Prostate gland (tissue), 2 donors: Measurements from ENCODE around the gene KLK3. TPM values are rescaled to one million over a fixed set of nuclear protein-coding genes. Genes with fewer than 3 reads are reported as not detected.
"Not testable (repeated sequence)": the region's sequence is repeated elsewhere in the genome, so short reads cannot be mapped to it uniquely, and the experiment has no call there.

Source experiments
- DNase-seq: peaks from one replicate; pipeline ENCODE4 v3.0.0-alpha.2; 2019; ENCODE audit warnings: low spot score
- H3K27ac ChIP-seq, 2 donors: fragments of 200-600 bp; sonication (generic); 2 replicates each; pipeline ENCODE4 v1.5.1; 2017 to 2019
- H3K27me3 ChIP-seq: fragments of 200-600 bp; sonication (generic); replicated peaks from 2 replicates; pipeline ENCODE4 v1.5.1; 2019; ENCODE audit not compliant: insufficient read depth
- H3K36me3 ChIP-seq, 2 donors: fragments of 200-600 bp; sonication (generic); 1 replicate in 1 of 2; 2 replicates in 1 of 2; pipeline versions ENCODE4 v1.5.1 to v1.8.1; 2017 to 2019
- H3K4me1 ChIP-seq: fragments of 200-600 bp; sonication (generic); replicated peaks from 2 replicates; pipeline ENCODE4 v1.5.1; 2019
- H3K4me3 ChIP-seq, 2 donors: fragments of 200-600 bp; sonication (generic); 2 replicates each; pipeline ENCODE4 v1.5.1; 2017 to 2019
- H3K9me3 ChIP-seq: fragments of 200-600 bp; sonication (generic); 2 replicates; pipeline ENCODE4 v1.5.1; 2017
- POLR2A ChIP-seq: fragments of 450-650 bp; IDR thresholded peaks from one replicate; pipeline ENCODE4 v1.6.1; 2016; ENCODE audit warnings: antibody characterized with exemption, mild to moderate bottlenecking
- POLR2AphosphoS5 ChIP-seq: sonication (generic); formaldehyde crosslinking; IDR thresholded peaks from one replicate; pipeline ENCODE4 v1.6.1; 2017; ENCODE audit warnings: antibody characterized with exemption
- WGBS: methylation state at CpG from one replicate; pipeline ENCODE4 v1.1.5; 2018; 5-methylcytosine and 5-hydroxymethylcytosine counted together
- intact Hi-C: fragments of 100-400 bp; cut with DNase I; formaldehyde crosslinking; loops from one replicate; pipeline ENCODE4 v1.14.2; 2022
- total RNA-seq, 2 donors: library from RNA; depleted of rRNA; stranded (reverse); fragments of >200 nt; gene quantifications; one replicate each; pipeline ENCODE4 v1.1.0, GENCODE V29; 2016
- TF ChIP-seq, protein P1 (sequence below), 4 experiments: fragments of 200-600 bp in 2 of 4; fragments of 450-650 bp in 2 of 4; sonication (generic) in 2 of 4; IDR thresholded peaks; 1 replicate in 3 of 4; 2 replicates in 1 of 4; pipeline ENCODE4 v1.5.1; 2016 to 2019; ENCODE audit warnings: antibody characterized with exemption in 4 of 4, mild to moderate bottlenecking in 2 of 4, moderate library complexity in 2 of 4

The KLK3 gene
- over 10,000 TPM in 1 of 2 donors, 1,000 to 10,000 TPM in 1; 7,620 to 35,247 TPM for total RNA-seq

- H3K9me3 ChIP-seq: no peaks in the 10 kb centered on the region
- H3K36me3 ChIP-seq: peaks cover 0 to 10% of the 10 kb centered on the region in 2 donors
- no peaks in the 10 kb centered on the region for H3K4me1 ChIP-seq
- intact Hi-C loops: no loop called here
- WGBS: 46% methylated on average over 9 of the region's 9 CpGs
- H3K27ac ChIP-seq: peak within 1 kb of the TSS; percentile 97 to 98
- TF ChIP-seq POLR2AphosphoS5 (peak; percentile 86), POLR2A (no peak)
- DNase-seq: peak; percentile 80
- H3K4me3 ChIP-seq: peak within 1 kb of the TSS; percentile 54 to 61
- no peaks in the 10 kb centered on the region for H3K27me3 ChIP-seq
Observed at GRCh38 chr19:50854636-50855410, at the start of gene KLK3. Gene KLK3, plus strand, starts transcription at chr19:50854915. Its CDS starts 41 bp downstream, at chr19:50854956.

GRCh38 chr19:50808856-50809255, 45.9 kb upstream of the KLK3 start:
- no peaks in the 10 kb centered on the region for H3K36me3 ChIP-seq
- WGBS: 50% methylated on average over 1 of the region's 1 CpG

DNA sequence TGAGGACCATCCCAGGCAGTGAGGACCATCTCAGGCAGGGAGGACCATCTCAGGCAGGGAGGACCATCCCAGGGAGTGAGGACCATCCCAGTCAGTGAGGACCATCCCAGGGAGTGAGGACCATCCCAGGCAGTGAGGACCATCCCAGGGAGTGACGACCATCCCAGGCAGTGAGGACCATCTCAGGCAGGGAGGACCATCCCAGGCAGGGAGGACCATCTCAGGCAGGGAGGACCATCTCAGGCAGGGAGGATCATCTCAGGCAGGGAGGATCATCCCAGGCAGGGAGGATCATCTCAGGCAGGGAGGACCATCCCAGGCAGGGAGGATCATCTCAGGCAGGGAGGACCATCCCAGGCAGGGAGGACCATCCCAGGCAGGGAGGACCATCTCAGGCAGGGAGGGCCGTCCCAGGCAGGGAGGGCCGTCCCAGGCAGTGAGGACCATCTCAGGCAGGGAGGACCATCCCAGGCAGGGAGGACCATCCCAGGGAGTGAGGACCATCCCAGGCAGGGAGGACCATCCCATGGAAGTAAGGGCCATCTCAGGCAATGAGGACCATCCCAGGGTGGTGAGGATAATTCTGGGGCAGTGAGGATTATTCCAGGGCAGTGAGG, 43.0 kb upstream of the KLK3 start:
- WGBS: 100% methylated on average over 3 of the region's 3 CpGs
- H3K4me3 ChIP-seq, H3K27me3 ChIP-seq, H3K27ac ChIP-seq, intact Hi-C loops, H3K9me3 ChIP-seq, H3K4me1 ChIP-seq, DNase-seq, H3K36me3 ChIP-seq: not testable (repeated sequence)

More at GRCh38 chr19:50808856-50809255, 45.9 kb upstream of the KLK3 start:
- intact Hi-C loops: loop anchor here (10.0 kb wide), 1 partner anchor 424 kb away; the partner anchor contains the start of gene POLD1
- Histone ChIP-seq H3K4me1 (no peaks in the 10 kb centered on the region), H3K9me3 (no peaks in the 10 kb centered on the region), H3K27me3 (no peaks in the 10 kb centered on the region), H3K27ac (no peak overlapping the region), H3K4me3 (no peak overlapping the region)
- no peak for TF ChIP-seq POLR2A
- TF ChIP-seq, protein P1, sequence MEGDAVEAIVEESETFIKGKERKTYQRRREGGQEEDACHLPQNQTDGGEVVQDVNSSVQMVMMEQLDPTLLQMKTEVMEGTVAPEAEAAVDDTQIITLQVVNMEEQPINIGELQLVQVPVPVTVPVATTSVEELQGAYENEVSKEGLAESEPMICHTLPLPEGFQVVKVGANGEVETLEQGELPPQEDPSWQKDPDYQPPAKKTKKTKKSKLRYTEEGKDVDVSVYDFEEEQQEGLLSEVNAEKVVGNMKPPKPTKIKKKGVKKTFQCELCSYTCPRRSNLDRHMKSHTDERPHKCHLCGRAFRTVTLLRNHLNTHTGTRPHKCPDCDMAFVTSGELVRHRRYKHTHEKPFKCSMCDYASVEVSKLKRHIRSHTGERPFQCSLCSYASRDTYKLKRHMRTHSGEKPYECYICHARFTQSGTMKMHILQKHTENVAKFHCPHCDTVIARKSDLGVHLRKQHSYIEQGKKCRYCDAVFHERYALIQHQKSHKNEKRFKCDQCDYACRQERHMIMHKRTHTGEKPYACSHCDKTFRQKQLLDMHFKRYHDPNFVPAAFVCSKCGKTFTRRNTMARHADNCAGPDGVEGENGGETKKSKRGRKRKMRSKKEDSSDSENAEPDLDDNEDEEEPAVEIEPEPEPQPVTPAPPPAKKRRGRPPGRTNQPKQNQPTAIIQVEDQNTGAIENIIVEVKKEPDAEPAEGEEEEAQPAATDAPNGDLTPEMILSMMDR (IDR thresholded peaks at IDR 0.05): no peak
- TF ChIP-seq POLR2AphosphoS5: no peak
- no peak for DNase-seq

- H3K27ac ChIP-seq: no peak overlapping the region
- H3K27me3 ChIP-seq: no peaks in the 10 kb centered on the region
- WGBS: 56% methylated on average over 3 of the region's 3 CpGs
- H3K4me1 ChIP-seq: no peaks in the 10 kb centered on the region
- no peaks in the 10 kb centered on the region for H3K9me3 ChIP-seq
- DNase-seq: no peak
- no peak overlapping the region for H3K4me3 ChIP-seq
- no peaks in the 10 kb centered on the region for H3K36me3 ChIP-seq
- intact Hi-C loops: no loop called here
- TF ChIP-seq POLR2AphosphoS5 (no peak), POLR2A (no peak)
- TF ChIP-seq, protein P1 (IDR thresholded peaks at IDR 0.05): no peak
Observed at GRCh38 chr19:50812474-50812873, 42.2 kb upstream of the KLK3 start.

DNA sequence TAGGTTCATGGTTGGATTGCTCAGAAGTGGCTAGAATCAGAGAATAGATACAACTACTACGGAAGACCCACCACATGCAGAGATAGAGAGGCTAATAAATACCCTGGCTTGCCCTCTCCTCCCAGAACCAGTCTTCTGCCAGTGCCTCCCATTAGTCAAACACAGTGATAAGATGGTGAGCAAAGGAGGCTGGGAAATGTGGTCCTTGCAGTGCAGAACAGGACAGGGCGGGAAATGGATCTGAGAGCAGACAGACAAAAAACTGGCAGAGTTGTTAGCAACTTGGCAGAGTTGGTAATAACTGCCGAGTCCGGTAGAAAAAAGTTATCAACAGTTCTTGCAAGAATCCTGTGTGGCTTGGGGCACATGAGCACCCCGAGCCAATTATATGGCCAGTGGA, 39.8 kb upstream of the KLK3 start:
- H3K36me3 ChIP-seq: no peaks in the 10 kb centered on the region
- H3K4me3 ChIP-seq: no peak overlapping the region
- H3K9me3 ChIP-seq: no peaks in the 10 kb centered on the region
- no peak for DNase-seq
- intact Hi-C loops: no loop called here
- H3K27ac ChIP-seq: no peak overlapping the region
- no peak for TF ChIP-seq POLR2AphosphoS5
- TF ChIP-seq POLR2A: no peak
- TF ChIP-seq, protein P1 (IDR thresholded peaks at IDR 0.05): no peak
- H3K4me1 ChIP-seq: no peaks in the 10 kb centered on the region
- H3K27me3 ChIP-seq: no peaks in the 10 kb centered on the region
- 71% methylated on average over 5 of the region's 5 CpGs for WGBS
